WERI-Rb-1 (cell line): Measurements from ENCODE around the gene HEATR5A.
"Not testable (repeated sequence)": the region's sequence is repeated elsewhere in the genome, so short reads cannot be mapped to it uniquely, and the experiment has no call there.

ENCODE experiments used
- DNase-seq: peaks from one replicate; pipeline ENCODE4 v3.0.0-alpha.2; 2020
- H3K27ac ChIP-seq: fragments of 250-450 bp; sonication (Bioruptor Pico); 2 replicates; pipeline ENCODE4 v1.5.1; 2020; ENCODE audit warnings: mild to moderate bottlenecking, moderate library complexity
- H3K27me3 ChIP-seq: fragments of 250-450 bp; sonication (Bioruptor Pico); 2 replicates; pipeline ENCODE4 v1.5.1; 2021; ENCODE audit warnings: mild to moderate bottlenecking, low read depth, moderate library complexity; ENCODE audit not compliant: insufficient read depth, severe bottlenecking
- H3K36me3 ChIP-seq: fragments of 250-450 bp; sonication (Bioruptor Pico); 2 replicates; pipeline ENCODE4 v1.5.1; 2020; ENCODE audit warnings: mild to moderate bottlenecking, moderate library complexity
- H3K4me3 ChIP-seq: 2 replicates; pipeline ENCODE4 v1.5.1; 2011; ENCODE audit warnings: low read depth, mild to moderate bottlenecking, control low read depth, low read length
- H3K9me3 ChIP-seq: fragments of 250-450 bp; sonication (Bioruptor Pico); 2 replicates; pipeline ENCODE4 v1.5.1; 2021; ENCODE audit warnings: mild to moderate bottlenecking, moderate library complexity; ENCODE audit not compliant: severe bottlenecking
- TF ChIP-seq, protein P1 (sequence below): IDR thresholded peaks from 2 replicates; pipeline ENCODE4 v1.5.1; 2011; ENCODE audit warnings: low read depth, mild to moderate bottlenecking, control low read depth, inconsistent platforms, low read length

The HEATR5A gene

DNA sequence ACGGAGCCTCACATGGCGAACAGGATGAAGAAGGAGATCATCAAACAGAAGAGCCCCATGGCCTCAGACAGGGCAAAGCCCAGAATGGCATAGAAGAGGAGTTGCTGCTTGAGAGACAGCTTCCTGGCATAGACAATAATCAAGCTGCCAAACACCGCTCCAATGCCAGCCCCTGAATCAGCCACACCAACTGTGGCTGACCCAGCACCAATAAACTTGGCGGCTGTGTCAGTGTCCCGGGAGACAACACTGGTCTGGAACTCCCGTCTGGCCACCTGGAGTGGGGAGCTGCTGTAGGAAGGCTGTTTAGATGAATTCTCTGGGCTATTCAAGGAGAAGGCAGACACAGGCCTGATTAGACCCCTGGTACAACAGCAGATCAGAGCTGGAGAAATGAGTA lies 100.1 kb downstream of the HEATR5A start:
- H3K36me3 ChIP-seq: no peaks in the 10 kb centered on the region
- no peak overlapping the region for H3K4me3 ChIP-seq
- H3K27ac ChIP-seq: no peak overlapping the region
- TF ChIP-seq, protein P1, sequence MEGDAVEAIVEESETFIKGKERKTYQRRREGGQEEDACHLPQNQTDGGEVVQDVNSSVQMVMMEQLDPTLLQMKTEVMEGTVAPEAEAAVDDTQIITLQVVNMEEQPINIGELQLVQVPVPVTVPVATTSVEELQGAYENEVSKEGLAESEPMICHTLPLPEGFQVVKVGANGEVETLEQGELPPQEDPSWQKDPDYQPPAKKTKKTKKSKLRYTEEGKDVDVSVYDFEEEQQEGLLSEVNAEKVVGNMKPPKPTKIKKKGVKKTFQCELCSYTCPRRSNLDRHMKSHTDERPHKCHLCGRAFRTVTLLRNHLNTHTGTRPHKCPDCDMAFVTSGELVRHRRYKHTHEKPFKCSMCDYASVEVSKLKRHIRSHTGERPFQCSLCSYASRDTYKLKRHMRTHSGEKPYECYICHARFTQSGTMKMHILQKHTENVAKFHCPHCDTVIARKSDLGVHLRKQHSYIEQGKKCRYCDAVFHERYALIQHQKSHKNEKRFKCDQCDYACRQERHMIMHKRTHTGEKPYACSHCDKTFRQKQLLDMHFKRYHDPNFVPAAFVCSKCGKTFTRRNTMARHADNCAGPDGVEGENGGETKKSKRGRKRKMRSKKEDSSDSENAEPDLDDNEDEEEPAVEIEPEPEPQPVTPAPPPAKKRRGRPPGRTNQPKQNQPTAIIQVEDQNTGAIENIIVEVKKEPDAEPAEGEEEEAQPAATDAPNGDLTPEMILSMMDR: no peak
- DNase-seq: no peak
- no peaks in the 10 kb centered on the region for H3K27me3 ChIP-seq
- no peaks in the 10 kb centered on the region for H3K9me3 ChIP-seq

DNA sequence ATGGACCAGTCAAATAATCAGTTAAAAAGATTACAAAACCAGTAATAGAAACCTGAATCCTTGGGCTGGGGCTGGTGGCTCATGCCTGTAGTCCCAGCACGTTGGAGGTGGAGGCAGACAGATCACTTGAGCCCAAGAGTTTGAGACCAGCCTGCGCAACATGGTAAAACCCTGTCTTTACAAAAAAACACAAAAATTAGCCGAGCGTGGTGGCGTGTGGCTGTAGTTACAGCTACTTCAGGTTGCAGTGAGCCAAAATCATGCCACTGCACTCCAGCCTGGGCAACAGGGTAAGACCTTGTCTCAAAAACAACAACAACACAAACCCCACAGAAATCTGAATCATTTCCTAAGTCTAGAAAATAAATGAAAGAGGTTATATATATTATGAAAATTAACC lies 100.6 kb downstream of the HEATR5A start:
- H3K27ac ChIP-seq: no peak overlapping the region
- no peaks in the 10 kb centered on the region for H3K36me3 ChIP-seq
- no peak for DNase-seq
- TF ChIP-seq, protein P1: no peak
- H3K4me3 ChIP-seq: no peak overlapping the region
- no peaks in the 10 kb centered on the region for H3K9me3 ChIP-seq
- no peaks in the 10 kb centered on the region for H3K27me3 ChIP-seq

- no peak overlapping the region for H3K27ac ChIP-seq
- no peaks in the 10 kb centered on the region for H3K9me3 ChIP-seq
- no peaks in the 10 kb centered on the region for H3K36me3 ChIP-seq
- TF ChIP-seq, protein P1: no peak
- no peaks in the 10 kb centered on the region for H3K27me3 ChIP-seq
- DNase-seq: no peak
- no peak overlapping the region for H3K4me3 ChIP-seq
Observed at GRCh38 chr14:31312934-31313333, 107.4 kb downstream of the HEATR5A start.

GRCh38 chr14:31312370-31312769 lies 108.0 kb downstream of the HEATR5A start:
- DNase-seq, H3K4me3 ChIP-seq, H3K9me3 ChIP-seq, H3K27me3 ChIP-seq, H3K27ac ChIP-seq, H3K36me3 ChIP-seq: not testable (repeated sequence)

GRCh38 chr14:31307618-31308017 lies 112.7 kb downstream of the HEATR5A start:
- Histone ChIP-seq H3K4me3 (no peak overlapping the region), H3K9me3 (no peaks in the 10 kb centered on the region), H3K27ac (no peak overlapping the region), H3K36me3 (no peaks in the 10 kb centered on the region), H3K27me3 (no peaks in the 10 kb centered on the region)
- TF ChIP-seq, protein P1: no peak
- no peak for DNase-seq

GRCh38 chr14:31307198-31307597 lies 113.2 kb downstream of the HEATR5A start:
- H3K27me3 ChIP-seq: no peaks in the 10 kb centered on the region
- DNase-seq: no peak
- no peak overlapping the region for H3K27ac ChIP-seq
- H3K36me3 ChIP-seq: no peaks in the 10 kb centered on the region
- no peak overlapping the region for H3K4me3 ChIP-seq
- TF ChIP-seq, protein P1: no peak
- no peaks in the 10 kb centered on the region for H3K9me3 ChIP-seq
